Keratinocyte (primary cell): ENCODE data around the gene TNFRSF14. TPM values are rescaled to one million over a fixed set of nuclear protein-coding genes. Genes with fewer than 3 reads are reported as not detected.

Source experiments
- DNase-seq: peaks from one replicate; pipeline ENCODE4 v3.0.0-alpha.2; 2011; ENCODE audit warnings: low read depth, missing footprints, low spot score
- FAIRE-seq: peaks from 2 replicates; lab custom pipeline; 2011; peaks lifted over from hg19 to GRCh38; lab: Jason Lieb, UNC
- H2AFZ ChIP-seq: 2 replicates; pipeline ENCODE4 v1.6.0; 2012; ENCODE audit warnings: low read length, control low read depth, inconsistent platforms; ENCODE audit not compliant: control insufficient read depth
- H3K27ac ChIP-seq: 2 replicates; pipeline ENCODE4 v1.5.1; 2011; ENCODE audit warnings: low read length; ENCODE audit not compliant: control insufficient read depth, insufficient read depth
- H3K27me3 ChIP-seq: 3 replicates; pipeline ENCODE4 v1.6.0; 2011; ENCODE audit warnings: low read length; ENCODE audit not compliant: control insufficient read depth, insufficient read depth; ENCODE audit errors: extremely low read depth
- H3K36me3 ChIP-seq, 2 experiments: 2 replicates in 1 of 2; 3 replicates in 1 of 2; pipeline ENCODE4 v1.5.1; 2011; ENCODE audit warnings: low read length in 2 of 2, mild to moderate bottlenecking in 1 of 2; ENCODE audit not compliant: control insufficient read depth in 2 of 2, insufficient read depth in 2 of 2; ENCODE audit errors: extremely low read depth in 1 of 2
- H3K4me1 ChIP-seq: 3 replicates; pipeline ENCODE4 v1.5.1; 2011; ENCODE audit warnings: low read length; ENCODE audit not compliant: control insufficient read depth, insufficient read depth; ENCODE audit errors: extremely low read depth
- H3K4me2 ChIP-seq: 3 replicates; pipeline ENCODE4 v1.6.0; 2011; ENCODE audit warnings: low read depth, low read length; ENCODE audit not compliant: control insufficient read depth, insufficient read depth; ENCODE audit errors: extremely low read depth
- H3K4me3 ChIP-seq, 3 experiments: fragments of 200-600 bp in 1 of 3; sonication (generic) in 1 of 3; 2 replicates in 2 of 3; 3 replicates in 1 of 3; pipeline ENCODE4 v1.5.1; 2011 to 2016; ENCODE audit warnings: low read length in 3 of 3, mild to moderate bottlenecking in 3 of 3, control low read depth in 2 of 3, inconsistent platforms in 1 of 3, low read depth in 1 of 3, mixed read lengths in 1 of 3, mixed run types in 1 of 3, moderate library complexity in 1 of 3; ENCODE audit not compliant: control insufficient read depth in 2 of 3, insufficient read depth in 2 of 3; ENCODE audit errors: extremely low read depth in 1 of 3
- H3K79me2 ChIP-seq: 2 replicates; pipeline ENCODE4 v1.6.0; 2012; ENCODE audit warnings: low read length; ENCODE audit not compliant: control insufficient read depth, insufficient read depth
- H3K9ac ChIP-seq: 3 replicates; pipeline ENCODE4 v1.6.0; 2011; ENCODE audit warnings: low read length; ENCODE audit not compliant: control insufficient read depth, insufficient read depth; ENCODE audit errors: extremely low read depth
- H3K9me1 ChIP-seq: 3 replicates; pipeline ENCODE4 v1.6.0; 2011; ENCODE audit warnings: low read length; ENCODE audit not compliant: control insufficient read depth, insufficient read depth; ENCODE audit errors: extremely low read depth
- H3K9me3 ChIP-seq: 2 replicates; pipeline ENCODE4 v1.5.1; 2012; ENCODE audit warnings: low read depth, low read length; ENCODE audit not compliant: control insufficient read depth
- H4K20me1 ChIP-seq: 3 replicates; pipeline ENCODE4 v1.6.0; 2011; ENCODE audit warnings: low read length; ENCODE audit not compliant: control insufficient read depth, insufficient read depth; ENCODE audit errors: extremely low read depth
- EZH2 ChIP-seq: IDR thresholded peaks from one replicate; pipeline ENCODE4 v1.6.1; 2012; ENCODE audit warnings: inconsistent platforms, mild to moderate bottlenecking, low read length, moderate library complexity
- dilution Hi-C: fragments of 300-500 bp; cut with MboI; formaldehyde crosslinking; loops from one replicate; pipeline ENCODE4 v1.7.0; 2020; ENCODE audit warnings: low sequenced_read_pairs; ENCODE audit not compliant: extremely low pct_ligation_motif_present
- polyA plus RNA-seq, 5 experiments: library from polyadenylated mRNA; depleted of rRNA in 3 of 5; stranded (reverse) in 3 of 5; stranded (forward) in 1 of 5; unstranded in 1 of 5; fragments of >200 nt; gene quantifications; 1 replicate in 1 of 5; 2 replicates in 3 of 5; 3 replicates in 1 of 5; pipeline versions ENCODE4 v1.2.1 to v1.2.3, GENCODE V29; 2011 to 2012; ENCODE audit warnings: missing spikeins in 2 of 5, low read depth in 1 of 5, low replicate concordance in 1 of 5
- TF ChIP-seq, protein P1 (sequence below), 3 experiments: IDR thresholded peaks in 1 of 3; conservative IDR thresholded peaks in 1 of 3; optimal IDR thresholded peaks in 1 of 3; 2 replicates in 2 of 3; 3 replicates in 1 of 3; pipeline versions ENCODE3 to v1.5.1; 2011; ENCODE audit warnings: low read length in 3 of 3, mild to moderate bottlenecking in 3 of 3, moderate library complexity in 2 of 3, control low read depth in 1 of 3, inconsistent platforms in 1 of 3; ENCODE audit not compliant: insufficient read depth in 2 of 3; ENCODE audit errors: extremely low read depth in 1 of 3

The TNFRSF14 gene
- polyA plus RNA-seq, 1 donor (not counting 4 experiments of a cell fraction or from before 2014, with no cell fraction given), result 5.2 TPM

DNA sequence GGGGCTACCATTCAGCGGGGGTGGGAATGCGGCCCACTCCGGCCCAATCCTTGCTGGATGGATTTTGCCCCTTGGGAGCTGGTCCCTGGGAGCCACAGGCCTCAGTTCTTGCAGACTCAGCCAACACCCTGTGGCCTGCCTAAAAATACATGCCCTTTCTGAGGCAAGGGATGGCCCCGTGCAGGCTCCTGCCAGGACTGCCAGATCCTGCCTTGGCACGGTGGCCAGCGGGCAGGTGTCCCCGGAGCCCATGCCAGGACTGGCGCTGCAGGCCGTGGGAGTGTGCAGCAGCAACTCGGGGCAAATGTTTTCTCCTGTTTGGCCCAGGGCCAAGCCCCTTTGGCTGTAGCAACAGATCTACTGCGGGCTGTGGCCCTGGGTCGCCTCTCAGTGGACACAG, 28.2 kb upstream of the TNFRSF14 start:
- H3K9ac ChIP-seq, result no peak overlapping the region
- H3K79me2 ChIP-seq, result peaks cover 29% of the 10 kb centered on the region
- DNase-seq (no peak), FAIRE-seq (no peak)
- no peak overlapping the region for H3K4me3 ChIP-seq
- H3K36me3 ChIP-seq, result no peaks in the 10 kb centered on the region
- no peak overlapping the region for H3K27ac ChIP-seq
- peaks cover 54% of the 10 kb centered on the region for H3K4me1 ChIP-seq
- no peaks in the 10 kb centered on the region for H4K20me1 ChIP-seq
- no peaks in the 10 kb centered on the region for H3K9me3 ChIP-seq
- H3K27me3 ChIP-seq, result no peaks in the 10 kb centered on the region
- TF ChIP-seq, protein P1, sequence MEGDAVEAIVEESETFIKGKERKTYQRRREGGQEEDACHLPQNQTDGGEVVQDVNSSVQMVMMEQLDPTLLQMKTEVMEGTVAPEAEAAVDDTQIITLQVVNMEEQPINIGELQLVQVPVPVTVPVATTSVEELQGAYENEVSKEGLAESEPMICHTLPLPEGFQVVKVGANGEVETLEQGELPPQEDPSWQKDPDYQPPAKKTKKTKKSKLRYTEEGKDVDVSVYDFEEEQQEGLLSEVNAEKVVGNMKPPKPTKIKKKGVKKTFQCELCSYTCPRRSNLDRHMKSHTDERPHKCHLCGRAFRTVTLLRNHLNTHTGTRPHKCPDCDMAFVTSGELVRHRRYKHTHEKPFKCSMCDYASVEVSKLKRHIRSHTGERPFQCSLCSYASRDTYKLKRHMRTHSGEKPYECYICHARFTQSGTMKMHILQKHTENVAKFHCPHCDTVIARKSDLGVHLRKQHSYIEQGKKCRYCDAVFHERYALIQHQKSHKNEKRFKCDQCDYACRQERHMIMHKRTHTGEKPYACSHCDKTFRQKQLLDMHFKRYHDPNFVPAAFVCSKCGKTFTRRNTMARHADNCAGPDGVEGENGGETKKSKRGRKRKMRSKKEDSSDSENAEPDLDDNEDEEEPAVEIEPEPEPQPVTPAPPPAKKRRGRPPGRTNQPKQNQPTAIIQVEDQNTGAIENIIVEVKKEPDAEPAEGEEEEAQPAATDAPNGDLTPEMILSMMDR (optimal IDR thresholded peaks at IDR 0.05 in 1 of 3, IDR thresholded peaks at IDR 0.05 in 1 of 3, conservative IDR thresholded peaks at IDR 0.05 in 1 of 3; ENCODE audit: extremely low read depth in 1 of 3, insufficient read depth in 2 of 3, low read length in 3 of 3), result no peak
- no peak for TF ChIP-seq EZH2
- dilution Hi-C loops, result no loop called here
- no peak overlapping the region for H2AFZ ChIP-seq
- no peak overlapping the region for H3K4me2 ChIP-seq
- no peaks in the 10 kb centered on the region for H3K9me1 ChIP-seq

DNA sequence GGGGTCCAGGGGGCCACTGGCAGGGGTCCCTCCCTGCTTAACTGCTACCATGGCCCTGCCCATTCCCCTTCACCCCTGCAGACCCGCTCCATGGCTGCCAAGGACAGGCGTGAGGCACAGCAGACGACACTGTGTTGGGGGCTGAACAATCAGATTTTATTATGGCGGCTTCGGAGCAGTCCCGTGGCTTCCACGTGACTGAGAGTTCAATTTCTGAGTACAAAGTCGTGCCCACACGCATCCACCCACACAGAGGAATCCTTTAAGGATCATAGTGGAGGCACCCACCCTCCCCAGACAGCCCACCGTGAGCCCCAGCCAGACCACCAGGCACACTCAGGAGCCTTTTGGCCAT, 27.6 kb upstream of the TNFRSF14 start:
- no peak overlapping the region for H2AFZ ChIP-seq
- no peaks in the 10 kb centered on the region for H3K27me3 ChIP-seq
- peaks cover 24% of the 10 kb centered on the region for H3K79me2 ChIP-seq
- peaks cover 60% of the 10 kb centered on the region for H3K4me1 ChIP-seq
- no peak overlapping the region for H3K27ac ChIP-seq
- peak; percentile 8 for TF ChIP-seq EZH2
- TF ChIP-seq, protein P1 (optimal IDR thresholded peaks at IDR 0.05 in 1 of 3, IDR thresholded peaks at IDR 0.05 in 1 of 3, conservative IDR thresholded peaks at IDR 0.05 in 1 of 3; ENCODE audit: extremely low read depth in 1 of 3, insufficient read depth in 2 of 3, low read length in 3 of 3), result no peak
- H4K20me1 ChIP-seq, result no peaks in the 10 kb centered on the region
- FAIRE-seq (no peak), DNase-seq (no peak)
- H3K9me1 ChIP-seq, result no peaks in the 10 kb centered on the region
- no peak overlapping the region for H3K4me2 ChIP-seq
- no peaks in the 10 kb centered on the region for H3K36me3 ChIP-seq
- no peak overlapping the region for H3K4me3 ChIP-seq
- no peaks in the 10 kb centered on the region for H3K9me3 ChIP-seq
- dilution Hi-C loops, result no loop called here
- H3K9ac ChIP-seq, result peak overlapping the region; percentile 15
